Measurements from ENCODE around the gene SLC35F4.

DNA sequence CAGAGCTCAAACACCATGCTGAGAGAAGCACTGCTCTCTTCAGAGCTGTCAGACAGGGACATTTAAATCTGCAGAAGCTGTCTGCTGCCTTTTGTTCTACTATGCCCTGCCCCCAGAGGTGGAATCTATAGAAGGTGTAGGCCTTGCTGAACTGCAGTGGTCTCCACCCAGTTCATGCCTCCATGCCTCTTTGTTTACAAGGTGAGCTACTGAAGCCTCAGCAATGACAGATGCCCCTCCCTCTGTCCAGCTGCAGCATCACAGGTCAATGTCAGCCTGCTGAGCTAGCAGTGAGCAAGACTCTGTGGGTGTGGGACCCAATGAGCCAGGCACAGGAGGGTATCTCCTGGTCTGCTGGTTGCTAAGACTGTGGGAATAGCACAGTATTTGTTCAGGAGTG, 346.8 kb downstream of the SLC35F4 start:
- TF ChIP-seq CTCF (IDR thresholded peaks at IDR 0.05; ENCODE audit: poor library complexity) (no peak), EZH2phosphoT487 (IDR thresholded peaks at IDR 0.05; ENCODE audit: low read depth, severe bottlenecking, unreplicated experiment) (no peak), EZH2 (IDR thresholded peaks at IDR 0.05; ENCODE audit: borderline replicate concordance) (no peak)
